Stimulated activated CD8-positive, alpha-beta memory T cell treated with anti-CD3 and anti-CD28 coated beads, Interleukin-4, amount 100 ng/mL, for 24 hours (primary cell): ENCODE results near the gene AHRR.
"Not testable (repeated sequence)": the region's sequence is repeated elsewhere in the genome, so short reads cannot be mapped to it uniquely, and the experiment has no call there.

Experiments
- DNase-seq: peaks from one replicate; pipeline ENCODE4 v3.0.0-alpha.2; 2020; ENCODE audit warnings: low read depth

AHRR gene

DNA sequence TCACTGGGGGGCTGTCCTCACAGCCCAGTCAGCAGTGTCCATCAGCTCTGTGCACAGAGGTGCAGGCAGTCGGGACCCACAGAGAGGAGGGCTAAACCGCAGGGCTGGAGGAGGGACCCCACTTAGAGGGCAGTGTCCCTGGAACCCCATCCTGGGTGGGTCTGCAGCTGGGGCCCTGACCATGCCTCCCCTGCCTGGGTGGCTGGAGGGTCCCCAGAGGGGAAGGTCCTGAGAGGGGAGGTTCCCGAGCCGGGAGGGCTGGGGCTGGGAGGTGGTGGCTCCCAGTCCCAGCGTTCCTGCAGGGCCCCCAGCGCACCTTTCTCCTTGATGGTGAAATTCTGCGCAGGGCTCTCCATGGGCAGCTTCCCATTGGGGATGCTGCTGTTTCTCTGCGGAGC is 154.2 kb downstream of the AHRR start:
- DNase-seq: no peak

DNA sequence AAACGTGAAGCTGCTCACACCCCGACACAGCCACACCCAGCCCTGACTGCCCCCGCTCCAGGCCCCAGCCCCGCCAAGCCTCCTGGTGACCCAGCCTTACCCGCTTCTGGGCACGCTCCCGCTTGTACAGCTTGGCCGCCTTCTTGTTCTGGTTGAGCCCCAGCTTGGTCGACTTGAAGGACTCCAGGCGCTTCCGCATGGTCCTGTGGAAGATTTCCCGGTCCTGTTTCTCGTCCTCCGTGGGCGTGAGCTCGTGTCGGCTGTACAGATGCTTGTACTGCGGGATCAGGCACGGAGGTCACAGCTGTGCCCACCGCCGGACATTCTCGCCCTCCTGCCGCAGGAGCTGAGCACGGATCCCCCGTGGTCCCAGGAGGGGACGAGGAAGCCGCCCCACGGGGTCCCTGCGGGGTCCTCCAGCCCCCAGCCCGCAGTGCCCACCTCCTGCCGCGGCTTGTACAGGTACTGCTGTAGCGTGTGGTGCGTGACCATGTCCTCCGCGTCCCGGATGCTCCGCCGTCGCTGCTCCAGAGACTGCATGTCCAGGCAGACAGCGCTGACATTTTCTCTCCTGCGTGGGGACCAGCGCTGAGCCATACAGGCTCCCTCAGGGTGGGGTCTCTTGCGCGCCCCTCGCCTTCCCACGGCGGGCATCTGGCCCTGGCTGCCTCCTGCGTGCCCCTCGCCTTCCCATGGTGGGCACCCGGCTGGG is 154.7 kb downstream of the AHRR start:
- DNase-seq: no peak

DNA sequence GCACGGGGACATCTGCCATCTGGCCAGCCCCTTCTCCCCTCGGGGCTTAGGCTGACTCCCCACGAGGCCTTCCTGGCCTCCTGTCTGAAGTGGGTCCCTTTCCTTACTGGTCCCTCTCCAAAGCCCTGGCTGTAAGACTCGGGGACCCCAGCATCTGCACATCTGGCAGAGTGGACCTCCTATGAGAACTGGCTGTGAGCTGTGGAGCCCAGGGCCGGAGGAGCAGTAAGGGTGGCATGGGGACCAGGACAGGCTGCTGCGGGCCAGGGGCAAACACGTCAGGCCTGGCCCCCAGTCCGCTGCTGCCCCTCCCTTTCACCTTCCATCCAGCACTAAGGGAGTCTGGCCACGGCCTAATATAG is 155.3 kb downstream of the AHRR start:
- no peak for DNase-seq

DNA sequence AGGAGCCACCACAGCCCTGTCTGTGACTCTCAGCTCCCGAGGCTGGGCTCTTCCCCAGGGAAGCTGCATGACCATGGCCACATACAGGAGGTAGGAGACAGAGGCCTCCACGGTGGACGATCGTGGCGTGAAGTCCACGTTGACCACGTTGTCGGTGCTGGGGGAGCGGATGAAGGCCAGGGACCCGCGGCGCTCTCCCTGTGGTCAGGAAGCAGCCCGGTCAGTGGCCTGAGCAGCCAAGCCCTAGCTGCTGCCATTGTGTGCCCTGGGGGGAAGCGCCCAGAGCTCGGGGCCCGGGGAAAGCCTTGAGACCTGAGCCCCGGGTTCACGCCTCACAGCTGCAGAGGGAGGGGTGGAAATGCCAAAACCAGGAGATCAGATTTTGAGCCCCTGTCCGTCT is 155.7 kb downstream of the AHRR start:
- no peak for DNase-seq

DNA sequence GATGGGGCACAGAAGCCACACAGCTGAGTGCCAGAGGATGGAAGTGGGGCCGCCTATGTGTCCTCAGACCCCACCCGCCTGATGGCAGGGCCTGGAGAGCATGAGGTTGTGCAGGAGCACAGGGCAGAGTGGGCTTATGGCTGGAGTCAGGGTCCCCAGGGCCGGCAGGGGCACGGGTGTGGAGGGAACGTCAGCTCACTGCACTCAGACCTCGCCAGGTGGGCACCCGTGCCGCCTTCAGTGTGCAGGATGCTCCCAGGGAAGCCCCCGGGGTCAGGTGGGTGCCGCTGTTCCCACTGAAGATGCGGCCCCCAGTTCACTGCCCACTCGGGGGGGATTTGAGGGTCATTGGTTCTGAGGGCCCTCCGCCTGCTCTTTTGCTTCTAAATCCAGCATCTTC is 156.4 kb downstream of the AHRR start:
- DNase-seq: no peak

DNA sequence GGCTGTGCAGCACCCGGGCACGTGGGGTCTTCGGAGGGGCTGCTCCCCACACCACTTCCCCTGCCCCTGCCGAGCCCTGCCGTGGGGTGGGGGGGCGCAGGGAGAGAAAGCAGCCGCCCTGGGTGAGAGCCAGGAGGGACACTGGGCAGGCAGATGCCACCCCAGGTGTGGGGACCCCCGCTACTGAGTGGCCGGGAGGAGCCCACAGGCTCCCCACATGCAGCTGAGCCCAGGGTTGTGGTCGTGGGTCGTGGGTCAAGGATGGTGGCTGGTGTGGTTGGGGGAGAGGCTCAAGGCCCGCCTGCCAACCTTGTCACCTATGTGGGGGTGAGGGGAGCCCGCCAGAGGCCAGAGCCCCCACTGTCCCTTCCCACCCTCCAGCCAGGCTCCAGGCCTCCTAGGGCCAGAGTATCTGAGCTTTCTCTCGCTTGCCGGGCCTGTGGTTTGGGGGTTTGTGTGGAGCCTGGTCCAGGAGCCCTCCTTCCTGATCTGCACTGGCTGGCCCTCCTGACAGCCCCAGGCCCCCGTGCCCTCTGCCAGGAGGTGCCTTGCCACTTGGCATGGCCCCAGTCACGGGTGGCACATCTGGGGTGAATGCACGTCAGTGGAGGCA is 157.0 kb downstream of the AHRR start:
- DNase-seq: no peak

DNA sequence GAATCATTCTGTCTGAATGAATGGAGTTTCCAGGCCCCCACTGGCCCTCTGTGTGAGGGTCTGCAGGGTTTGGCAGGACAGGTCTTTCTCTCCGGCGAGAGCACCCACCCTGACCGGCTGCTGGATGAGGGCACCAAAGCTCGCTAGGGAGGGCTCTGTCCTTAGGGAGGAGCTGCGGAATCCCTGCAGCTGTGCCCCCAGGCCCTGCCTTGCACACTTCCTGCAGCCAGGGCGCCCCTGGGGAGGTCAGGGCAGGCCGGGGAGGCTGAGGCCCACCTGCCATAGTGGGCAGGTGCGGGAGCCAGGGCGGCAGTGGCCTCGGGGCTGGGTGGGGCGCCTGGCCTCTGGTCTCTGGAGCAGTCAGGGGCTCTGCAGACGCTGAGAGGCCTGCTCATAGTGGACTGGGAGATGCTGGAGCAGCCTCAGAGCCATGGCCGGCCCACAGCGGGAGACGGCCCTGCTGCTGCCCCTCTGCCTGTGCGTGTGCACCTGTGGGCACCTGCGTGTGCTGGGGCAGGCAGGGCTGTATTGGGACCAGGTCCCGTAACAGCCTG is 157.5 kb downstream of the AHRR start:
- no peak for DNase-seq

DNA sequence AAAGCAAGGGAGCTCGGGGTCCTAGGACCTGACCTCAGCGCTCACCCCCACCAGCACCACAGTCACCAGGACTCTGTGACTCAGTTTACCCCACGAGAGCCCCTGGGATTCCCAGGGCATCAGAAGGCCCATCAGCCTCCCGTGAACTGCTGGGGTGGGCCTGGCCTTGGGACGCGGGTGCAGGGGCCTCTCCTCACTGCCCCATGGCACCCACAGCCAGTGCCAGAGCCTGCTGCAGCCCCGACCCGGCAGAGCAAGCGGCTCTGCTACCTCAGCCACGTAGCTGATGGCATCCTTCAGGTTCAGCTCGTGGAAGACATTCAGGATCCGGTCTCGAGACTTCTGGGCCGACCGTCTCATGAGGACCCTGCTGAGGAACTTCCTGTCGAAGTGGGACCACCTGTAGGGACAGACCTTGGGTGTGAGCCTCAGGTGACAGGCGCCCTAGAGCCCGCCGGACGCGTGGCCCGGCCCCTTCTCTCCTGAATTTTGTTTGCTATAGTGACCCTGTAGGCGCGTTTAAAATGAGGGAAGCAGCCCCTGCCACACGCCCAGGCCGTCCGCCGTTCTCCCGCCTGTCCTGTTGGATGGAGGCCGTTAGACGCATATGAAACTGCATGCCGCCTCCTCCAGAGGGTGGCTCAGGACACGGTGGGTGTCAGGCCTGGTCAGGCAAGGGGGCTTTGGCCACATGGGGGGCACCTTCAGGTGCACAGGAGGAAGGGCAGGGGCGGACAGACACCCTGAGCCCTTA is 158.2 kb downstream of the AHRR start:
- no peak for DNase-seq

DNA sequence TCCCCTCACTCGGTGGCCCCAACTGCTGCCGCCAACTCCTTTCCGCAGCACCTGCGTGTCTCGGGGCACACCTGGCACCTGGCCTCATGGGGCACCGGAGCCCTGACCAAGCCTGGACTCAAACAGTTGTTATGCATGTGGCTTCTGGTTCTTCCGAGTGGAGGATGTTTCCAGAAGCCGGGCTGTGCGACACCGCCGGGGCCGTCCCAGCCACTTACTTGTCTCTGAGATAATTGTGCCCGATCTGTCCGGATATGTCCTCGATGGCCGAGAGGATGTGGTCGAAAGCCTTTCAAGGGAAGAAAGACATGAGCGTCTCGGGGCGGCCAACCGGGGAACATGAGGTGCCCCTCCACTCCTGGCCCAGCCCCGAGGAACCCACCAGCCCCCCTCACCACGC is 159.8 kb downstream of the AHRR start:
- no peak for DNase-seq

DNA sequence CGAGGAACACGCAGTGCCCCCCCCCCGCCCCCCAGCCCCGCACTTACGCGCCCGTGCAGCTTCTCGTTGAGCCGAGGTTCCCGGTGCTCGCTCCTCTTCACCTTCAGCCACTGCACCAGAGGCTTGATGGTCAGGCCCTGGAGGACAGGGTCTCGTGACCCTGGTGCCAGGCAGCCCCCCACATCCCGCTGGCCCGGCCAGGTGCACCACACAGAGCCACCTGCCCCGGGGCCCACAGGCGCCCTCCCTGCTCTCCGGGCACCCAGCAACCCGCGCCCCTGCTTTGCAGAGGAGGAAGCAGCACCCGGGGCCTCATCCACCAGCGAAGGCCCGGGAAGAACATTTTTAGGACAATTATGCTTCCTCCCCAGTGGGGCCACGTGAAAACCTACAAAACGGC is 160.5 kb downstream of the AHRR start:
- DNase-seq: no peak

DNA sequence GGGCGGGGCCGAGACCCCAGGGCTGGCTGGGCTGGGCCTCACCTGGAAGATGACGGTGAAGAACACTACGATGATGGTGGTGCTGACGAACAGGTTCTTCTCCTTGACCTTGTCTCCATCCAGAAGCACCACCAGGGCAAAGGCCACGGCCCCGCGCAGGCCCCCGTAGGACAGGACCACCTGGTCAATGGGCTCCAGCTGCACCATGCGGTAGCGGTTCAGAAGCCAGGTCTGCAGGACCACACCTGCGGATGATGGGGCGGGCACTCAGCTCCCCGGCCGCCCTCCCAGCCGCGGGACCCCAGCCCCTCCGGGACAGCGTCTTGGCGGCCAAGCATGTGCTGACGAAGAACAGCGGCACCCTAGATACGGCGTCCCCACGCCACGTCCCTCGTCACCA is 161.0 kb downstream of the AHRR start:
- DNase-seq: no peak

DNA sequence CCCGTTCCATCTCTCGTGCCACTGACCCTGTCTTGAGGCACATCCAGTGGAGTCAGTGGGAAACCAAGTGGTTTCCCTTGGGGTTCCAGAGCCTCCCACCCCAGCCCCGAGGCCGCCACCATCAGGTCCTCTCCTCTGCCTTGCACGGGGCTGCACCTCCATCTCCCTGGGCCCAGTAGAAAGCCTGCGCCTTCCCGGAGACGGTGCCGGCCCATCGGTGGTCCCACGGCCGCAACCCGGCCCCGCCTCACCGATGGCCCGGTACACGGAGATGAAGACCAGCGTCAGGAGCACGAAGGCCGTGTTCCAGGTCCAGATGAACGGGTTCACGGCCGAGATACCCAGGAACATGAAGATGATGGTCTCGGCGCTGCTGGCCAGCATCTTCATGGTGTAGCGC is 161.5 kb downstream of the AHRR start:
- DNase-seq: no peak

DNA sequence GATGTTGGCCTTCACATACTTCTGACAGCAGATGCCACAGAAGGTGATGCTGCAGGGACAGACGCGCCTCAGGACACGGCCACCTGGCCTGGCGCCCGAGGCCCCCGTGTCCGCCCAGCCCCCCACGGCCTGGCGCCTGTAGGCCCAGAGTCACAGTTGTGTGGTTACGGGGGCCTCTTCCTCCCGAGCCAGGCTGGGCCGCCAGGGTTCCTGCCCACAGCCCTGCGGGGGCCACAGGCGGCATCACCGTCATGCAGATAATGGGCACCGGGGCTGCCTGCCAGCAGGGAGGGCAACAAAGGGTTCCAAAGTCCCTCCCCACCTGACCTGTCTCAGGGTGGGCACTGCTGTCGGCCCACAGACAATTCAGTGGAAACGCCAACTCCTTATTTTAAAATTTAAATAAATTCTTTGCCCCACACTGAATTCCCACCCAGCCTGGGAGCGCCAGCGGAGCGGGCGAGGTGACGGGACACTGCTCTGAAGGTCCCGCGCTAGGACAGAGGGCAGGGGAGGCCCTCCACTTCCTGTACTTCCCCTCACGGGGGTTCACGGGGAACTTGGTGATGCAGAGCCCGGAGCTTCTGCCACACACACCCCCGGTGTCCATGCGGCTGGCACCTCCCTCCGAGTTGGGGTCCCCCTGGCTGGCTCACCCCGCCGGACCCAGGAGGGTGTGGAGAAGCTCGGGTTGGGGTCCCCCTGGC is 162.1 kb downstream of the AHRR start:
- no peak for DNase-seq

DNA sequence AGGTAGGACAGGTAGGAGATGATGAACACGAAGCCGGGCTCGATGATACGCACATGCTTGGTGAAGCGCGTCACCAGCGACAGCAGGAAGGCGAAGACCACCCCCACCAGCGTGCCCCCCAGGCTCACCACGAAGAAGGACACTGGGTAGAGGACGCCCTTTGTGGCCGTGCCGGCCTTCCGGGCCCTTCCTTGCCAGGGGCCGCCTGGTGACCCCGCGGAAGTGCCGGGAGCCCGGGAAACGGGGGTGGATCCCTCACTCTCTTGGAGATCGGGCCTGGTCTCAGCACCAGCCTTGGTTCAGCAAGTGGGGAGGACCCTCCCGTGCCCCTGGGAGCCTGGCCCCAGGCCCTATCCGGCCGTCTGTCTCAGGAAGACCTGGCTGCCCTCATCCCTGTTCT is 163.0 kb downstream of the AHRR start:
- no peak for DNase-seq

DNA sequence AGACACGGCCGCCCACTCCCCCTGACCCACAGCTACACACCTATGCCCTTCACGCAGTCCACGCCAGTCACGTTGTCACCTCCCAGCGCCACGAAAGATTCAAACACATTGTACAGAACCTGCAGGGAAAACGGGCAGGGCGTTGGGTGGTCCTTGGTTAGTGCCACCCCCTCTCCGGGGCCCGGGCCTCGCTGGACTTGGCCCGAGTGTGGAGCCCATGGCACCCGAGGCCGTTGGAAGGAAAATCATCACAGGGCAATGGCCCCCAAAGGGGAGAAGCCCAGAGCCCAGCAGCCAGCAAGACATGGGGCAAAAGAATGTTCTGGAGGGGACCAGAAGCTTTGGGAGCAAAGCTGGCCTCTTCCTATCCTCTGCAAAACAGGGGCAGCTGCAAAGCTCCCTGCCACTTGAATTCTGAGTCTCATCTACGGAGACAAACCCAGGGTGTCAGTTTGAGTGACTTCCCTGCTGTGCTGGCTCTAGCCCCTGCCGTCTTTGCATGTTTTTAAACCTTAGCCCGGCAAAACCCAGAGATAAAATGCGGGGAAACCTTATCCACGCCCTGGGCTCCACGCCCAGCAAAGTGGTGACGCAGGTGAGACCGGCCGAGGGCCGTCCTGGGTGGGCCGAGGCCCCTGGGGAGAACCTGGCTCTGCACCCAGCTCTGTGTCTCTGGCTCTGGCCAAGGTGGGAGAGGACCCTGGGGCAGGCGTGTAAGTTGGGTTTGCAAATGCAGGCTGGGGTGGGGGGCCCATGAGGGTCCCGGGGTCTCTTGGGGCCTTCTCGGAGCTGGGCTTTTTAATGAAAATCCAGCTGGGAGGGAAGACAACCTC is 163.8 kb downstream of the AHRR start:
- no peak for DNase-seq

DNA sequence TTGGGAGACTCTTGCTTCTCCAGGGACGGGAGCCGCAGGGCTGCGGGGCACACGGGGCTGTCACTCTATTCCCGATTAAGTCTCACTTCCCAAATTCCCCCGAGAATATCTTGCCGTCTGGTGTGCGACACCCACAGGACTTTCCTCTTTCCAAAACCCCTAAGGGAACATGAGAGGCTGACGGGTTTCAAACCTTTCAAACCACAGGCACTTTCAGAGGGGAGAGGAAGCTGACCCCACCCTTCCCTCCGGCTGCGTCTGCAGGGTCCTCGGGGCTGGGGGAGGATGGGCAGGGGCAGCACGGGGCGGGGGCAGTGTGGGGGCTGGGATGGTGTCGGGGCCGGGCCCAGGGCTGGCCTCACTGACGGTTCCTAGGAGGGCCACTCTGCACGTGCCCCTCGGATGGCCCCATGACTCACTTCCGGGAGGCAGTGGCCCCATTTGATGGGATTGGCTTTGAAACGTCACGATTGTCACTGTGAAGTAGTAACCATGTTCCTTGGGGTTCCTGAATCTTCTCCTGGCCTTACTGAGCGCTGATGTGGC is 164.5 kb downstream of the AHRR start:
- DNase-seq: no peak

DNA sequence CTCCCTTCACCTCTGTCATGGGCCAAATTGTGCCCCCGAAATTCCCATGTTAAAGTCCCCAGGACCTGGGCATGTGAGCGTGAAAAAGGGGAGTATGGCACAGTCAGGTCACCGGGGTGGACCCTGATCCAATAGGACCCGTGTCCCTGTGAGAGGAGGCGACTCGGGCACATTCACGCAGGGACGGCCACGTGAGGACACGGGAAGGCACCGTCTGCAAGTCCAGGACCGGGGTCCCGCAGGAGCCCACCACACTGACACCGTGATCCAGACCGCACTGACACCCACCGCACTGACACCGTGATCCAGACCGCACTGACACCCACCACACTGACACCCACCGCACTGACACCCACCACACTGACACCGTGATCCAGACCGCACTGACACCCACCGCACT is 165.1 kb downstream of the AHRR start:
- not testable (repeated sequence) for DNase-seq
